OCI-LY3 (cell line): ENCODE results near the gene SMURF2.

Experiments used
- H2AFZ ChIP-seq: fragments of 200-600, 300-600 bp; shearing (Covaris generic); 2 replicates; pipeline ENCODE4 v1.6.0; 2014; ENCODE audit warnings: antibody characterized with exemption, low read depth, low read length
- H3K27ac ChIP-seq: fragments of 200-600, 300-600 bp; sonication (generic); 2 replicates; pipeline ENCODE4 v1.5.1; 2014; ENCODE audit warnings: mild to moderate bottlenecking, low read length, moderate library complexity, mixed read lengths
- H3K27me3 ChIP-seq: fragments of 200-600, 300-600 bp; sonication (generic); 2 replicates; pipeline ENCODE4 v1.6.1; 2014; ENCODE audit warnings: low read depth, low read length, mixed read lengths
- H3K36me3 ChIP-seq: fragments of 200-600, 300-600 bp; sonication (generic); replicated peaks from 2 replicates; pipeline ENCODE3; 2014; ENCODE audit warnings: low read depth, low read length, mixed read lengths
- H3K4me1 ChIP-seq: fragments of 300-600, 200-600 bp; sonication (generic); 2 replicates; pipeline ENCODE4 v1.6.1; 2014; ENCODE audit warnings: low read length, mixed read lengths
- H3K4me2 ChIP-seq: fragments of 200-600, 300-600 bp; sonication (generic); 2 replicates; pipeline ENCODE4 v1.6.1; 2014; ENCODE audit warnings: low read length, mixed read lengths
- H3K4me3 ChIP-seq: fragments of 300-600, 200-600 bp; sonication (generic); 2 replicates; pipeline ENCODE4 v1.5.1; 2014; ENCODE audit warnings: antibody characterized with exemption, mild to moderate bottlenecking, low read length, moderate library complexity
- H3K79me2 ChIP-seq: fragments of 300-600, 200-600 bp; shearing (Covaris generic); 2 replicates; pipeline ENCODE4 v1.6.1; 2014; ENCODE audit warnings: mild to moderate bottlenecking, low read length, mixed read lengths
- H3K9ac ChIP-seq: fragments of 300-600, 200-600 bp; shearing (Covaris generic); 2 replicates; pipeline ENCODE4 v1.6.0; 2014; ENCODE audit warnings: mild to moderate bottlenecking, low read length, moderate library complexity
- H3K9me3 ChIP-seq: fragments of 200-600, 300-600 bp; shearing (Covaris generic); 2 replicates; pipeline ENCODE4 v1.6.1; 2014; ENCODE audit warnings: low read length, mixed read lengths; ENCODE audit not compliant: insufficient read depth
- H4K20me1 ChIP-seq: fragments of 200-600, 300-600 bp; sonication (generic); 2 replicates; pipeline ENCODE4 v1.6.1; 2016; ENCODE audit warnings: low read length, mixed read lengths; ENCODE audit not compliant: insufficient read depth
- CTCF ChIP-seq: fragments of 200-600, 300-600 bp; sonication (generic); IDR thresholded peaks from 2 replicates; pipeline ENCODE4 v1.5.1; 2014; ENCODE audit warnings: antibody characterized with exemption, low read length, low read depth
- EZH2phosphoT487 ChIP-seq: fragments of 200-600 bp; shearing (Covaris generic); IDR thresholded peaks from 2 replicates; pipeline ENCODE4 v1.6.1; 2018; ENCODE audit warnings: antibody characterized with exemption, mixed run types, low read depth

Gene SMURF2

GRCh38 chr17:64661976-64662773, at the start of gene SMURF2:
TSS of gene SMURF2 (minus strand) at chr17:64662307. CDS start at chr17:64661880, 427 bp downstream.
- H3K36me3 ChIP-seq = no peaks in the 10 kb centered on the region
- H3K9ac ChIP-seq = peak within 1 kb of the TSS; percentile 71
- H3K27me3 ChIP-seq = no peaks in the 10 kb centered on the region
- H3K4me1 ChIP-seq = peaks cover 10% of the 10 kb centered on the region
- H2AFZ ChIP-seq = peak within 1 kb of the TSS; percentile 80
- H3K4me3 ChIP-seq = peak within 1 kb of the TSS; percentile 86
- H3K27ac ChIP-seq = peak within 1 kb of the TSS; percentile 42; the same call in 1 of the 2 replicates
- peaks cover 16% of the 10 kb centered on the region; the same call in 1 of the 2 replicates for H4K20me1 ChIP-seq
- H3K9me3 ChIP-seq = no peaks in the 10 kb centered on the region
- H3K79me2 ChIP-seq = peaks cover 33% of the 10 kb centered on the region
- no peak for TF ChIP-seq CTCF
- TF ChIP-seq EZH2phosphoT487 = no peak
- peak within 1 kb of the TSS; percentile 99 for H3K4me2 ChIP-seq

- no peaks in the 10 kb centered on the region for H3K36me3 ChIP-seq
- H3K27me3 ChIP-seq = no peaks in the 10 kb centered on the region
- H3K4me2 ChIP-seq = no peak overlapping the region
- no peaks in the 10 kb centered on the region for H4K20me1 ChIP-seq
- H3K9ac ChIP-seq = no peak overlapping the region
- no peak overlapping the region for H3K27ac ChIP-seq
- H2AFZ ChIP-seq = peak overlapping the region; percentile 73
- no peak for TF ChIP-seq CTCF
- TF ChIP-seq EZH2phosphoT487 = no peak
- no peaks in the 10 kb centered on the region for H3K4me1 ChIP-seq
- H3K79me2 ChIP-seq = no peaks in the 10 kb centered on the region
- no peaks in the 10 kb centered on the region for H3K9me3 ChIP-seq
- no peak overlapping the region for H3K4me3 ChIP-seq
Observed at GRCh38 chr17:64709481-64709880, 47.4 kb upstream of the SMURF2 start.

- no peaks in the 10 kb centered on the region for H3K4me1 ChIP-seq
- H3K9ac ChIP-seq = no peak overlapping the region
- H3K9me3 ChIP-seq = no peaks in the 10 kb centered on the region
Observed at GRCh38 chr17:64707050-64707591, 45.0 kb upstream of the SMURF2 start.

GRCh38 chr17:64706224-64707049, 44.3 kb upstream of the SMURF2 start:
- no peaks in the 10 kb centered on the region for H3K9me3 ChIP-seq
- H2AFZ ChIP-seq = no peak overlapping the region
- H3K9ac ChIP-seq = no peak overlapping the region
- H3K4me1 ChIP-seq = no peaks in the 10 kb centered on the region
- no peaks in the 10 kb centered on the region for H3K27me3 ChIP-seq
- no peak overlapping the region for H3K27ac ChIP-seq
- no peak overlapping the region for H3K4me2 ChIP-seq
- H3K4me3 ChIP-seq = no peak overlapping the region
- H3K36me3 ChIP-seq = no peaks in the 10 kb centered on the region
- H3K79me2 ChIP-seq = no peaks in the 10 kb centered on the region
- H4K20me1 ChIP-seq = no peaks in the 10 kb centered on the region
- no peak for TF ChIP-seq EZH2phosphoT487
- no peak for TF ChIP-seq CTCF

More at GRCh38 chr17:64707050-64707591, 45.0 kb upstream of the SMURF2 start:
- no peak overlapping the region for H3K4me2 ChIP-seq
- no peak overlapping the region for H3K4me3 ChIP-seq
- H3K27me3 ChIP-seq = no peaks in the 10 kb centered on the region
- no peak overlapping the region for H2AFZ ChIP-seq
- TF ChIP-seq EZH2phosphoT487 = no peak
- no peaks in the 10 kb centered on the region for H3K36me3 ChIP-seq
- H3K27ac ChIP-seq = no peak overlapping the region
- H3K79me2 ChIP-seq = no peaks in the 10 kb centered on the region
- H4K20me1 ChIP-seq = no peaks in the 10 kb centered on the region
